A549 (cell line): ENCODE data around the gene CNR1. TPM values are rescaled to one million over a fixed set of nuclear protein-coding genes. Genes with fewer than 3 reads are reported as not detected.

Experiments used
- ATAC-seq, 2 experiments: fragments of 200-7000 bp in 1 of 2; fragments of >200 bp in 1 of 2; cut with Nextera tagmentation in 1 of 2; cut with Tn5 transposase in 1 of 2; 3 replicates each; pipeline versions ENCODE4 v1.8.0 to v1.9.1; 2018 to 2020; ENCODE audit warnings: mild to moderate bottlenecking in 1 of 2, moderate library complexity in 1 of 2
- CTCF ChIA-PET: fragments of 300-600 bp; sonication (Branson Sonifier 250); formaldehyde crosslinking; extraction: SDS; loops from one replicate; lab custom pipeline; 2021; ENCODE audit warnings: antibody characterized with exemption, inconsistent platforms; lab: Yijun Ruan, JAX
- POLR2A ChIA-PET: fragments of 350-600 bp; formaldehyde crosslinking; extraction: SDS; loops from one replicate; lab custom pipeline; 2021; ENCODE audit warnings: antibody characterized with exemption, inconsistent platforms; lab: Yijun Ruan, JAX
- DNase-seq, 2 experiments: peaks; one replicate each; pipeline versions ENCODE4 v3.0.0 to v3.0.0-alpha.2; 2011 to 2016; ENCODE audit warnings: low read depth in 1 of 2, low spot score in 1 of 2
- FAIRE-seq: peaks from 2 replicates; lab custom pipeline; 2011; peaks lifted over from hg19 to GRCh38; lab: Jason Lieb, UNC
- H3K27ac ChIP-seq, 2 experiments: fragments of >200 bp; sonication (Bioruptor Twin); formaldehyde crosslinking; 3 replicates each; pipeline ENCODE4 v1.5.1; 2016 to 2017
- H3K4me1 ChIP-seq: fragments of >200 bp; sonication (Bioruptor Twin); formaldehyde crosslinking; 3 replicates; pipeline ENCODE4 v1.6.1; 2016
- H3K4me2 ChIP-seq: fragments of >200 bp; sonication (Bioruptor Twin); formaldehyde crosslinking; 3 replicates; pipeline ENCODE4 v1.6.1; 2016
- H3K4me3 ChIP-seq: fragments of >200 bp; sonication (Bioruptor Twin); formaldehyde crosslinking; 3 replicates; pipeline ENCODE4 v1.5.1; 2016
- H3K9me3 ChIP-seq: fragments of >200 bp; sonication (Bioruptor Twin); formaldehyde crosslinking; 3 replicates; pipeline ENCODE4 v1.6.1; 2016
- BCL3 ChIP-seq: fragments of >200 bp; sonication (Bioruptor Twin); formaldehyde crosslinking; IDR thresholded peaks from 3 replicates; pipeline ENCODE4 v1.6.1; 2016
- BHLHE40 ChIP-seq: IDR thresholded peaks from 2 replicates; pipeline ENCODE4 v1.6.1; 2012; ENCODE audit warnings: low read depth, low read length, inconsistent platforms
- CBX2 ChIP-seq: fragments of 200-600 bp; sonication (generic); IDR thresholded peaks from 2 replicates; pipeline ENCODE4 v1.6.1; 2016; ENCODE audit warnings: low read depth, mild to moderate bottlenecking, borderline replicate concordance
- CBX8 ChIP-seq: fragments of 200-600 bp; sonication (generic); IDR thresholded peaks from 2 replicates; pipeline ENCODE4 v1.6.1; 2016
- CEBPB ChIP-seq, 2 experiments: fragments of >200 bp in 1 of 2; sonication (Bioruptor Twin) in 1 of 2; formaldehyde crosslinking in 1 of 2; IDR thresholded peaks; 2 replicates each; pipeline ENCODE4 v1.6.1; 2012 to 2016
- CHD2 ChIP-seq: fragments of 150-350 bp; IDR thresholded peaks from 2 replicates; pipeline ENCODE4 v1.6.1; 2014; ENCODE audit warnings: low read length; ENCODE audit not compliant: partially characterized antibody
- EHMT2 ChIP-seq: fragments of 200-600 bp; sonication (generic); IDR thresholded peaks from 2 replicates; pipeline ENCODE4 v1.6.1; 2016; ENCODE audit warnings: antibody characterized with exemption, low read depth, mild to moderate bottlenecking, moderate library complexity
- FOXS1 ChIP-seq: fragments of 250-450 bp; sonication (Bioruptor Pico); IDR thresholded peaks from 2 replicates; pipeline ENCODE4 v1.5.0; 2020; ENCODE audit warnings: mild to moderate bottlenecking, moderate library complexity
- GATA3 ChIP-seq: IDR thresholded peaks from 2 replicates; pipeline ENCODE4 v1.6.1; 2012; ENCODE audit warnings: borderline replicate concordance
- HEYL ChIP-seq: fragments of 250-450 bp; sonication (Bioruptor Pico); IDR thresholded peaks from 2 replicates; pipeline ENCODE4 v1.8.0; 2021; ENCODE audit warnings: mild to moderate bottlenecking, moderate library complexity
- HMGXB4 ChIP-seq: fragments of 250-450 bp; sonication (Bioruptor Pico); IDR thresholded peaks from 2 replicates; pipeline ENCODE4 v1.5.0; 2021; ENCODE audit warnings: mild to moderate bottlenecking, moderate library complexity, borderline replicate concordance
- HOXB5 ChIP-seq: fragments of 250-450 bp; sonication (Bioruptor Pico); IDR thresholded peaks from 2 replicates; pipeline ENCODE4 v1.5.0; 2020; ENCODE audit warnings: mild to moderate bottlenecking, moderate library complexity
- JUNB ChIP-seq: fragments of >200 bp; sonication (Bioruptor Twin); formaldehyde crosslinking; IDR thresholded peaks from 2 replicates; pipeline ENCODE4 v1.6.1; 2016
- MAFK ChIP-seq: fragments of 450-650 bp; IDR thresholded peaks from 2 replicates; pipeline ENCODE4 v1.6.1; 2014; ENCODE audit not compliant: partially characterized antibody
- MAX ChIP-seq: IDR thresholded peaks from 2 replicates; pipeline ENCODE4 v1.6.1; 2012
- PBX3 ChIP-seq: IDR thresholded peaks from 2 replicates; pipeline ENCODE4 v1.6.1; 2012
- POLR2AphosphoS2 ChIP-seq: conservative IDR thresholded peaks from 2 replicates; pipeline ENCODE4 v1.6.1; 2012; ENCODE audit warnings: low read length, improper control_type of control experiment, inconsistent platforms
- RCOR1 ChIP-seq: fragments of 150-350 bp; IDR thresholded peaks from 2 replicates; pipeline ENCODE4 v1.6.1; 2014; ENCODE audit warnings: antibody characterized with exemption, low read length, low read depth
- REST ChIP-seq: fragments of 200-600 bp; sonication (generic); IDR thresholded peaks from 2 replicates; pipeline ENCODE4 v1.6.1; 2016; ENCODE audit warnings: antibody characterized with exemption, mild to moderate bottlenecking, moderate library complexity
- RNF2 ChIP-seq: fragments of 200-600 bp; sonication (generic); IDR thresholded peaks from 2 replicates; pipeline ENCODE4 v1.6.1; 2016; ENCODE audit warnings: low read depth, mild to moderate bottlenecking, antibody characterized with exemption, moderate library complexity, borderline replicate concordance
- SMC3 ChIP-seq: fragments of >200 bp; sonication (Bioruptor Twin); formaldehyde crosslinking; IDR thresholded peaks from 3 replicates; pipeline ENCODE4 v1.6.1; 2018; ENCODE audit warnings: inconsistent platforms
- TFCP2L1 ChIP-seq: fragments of 250-450 bp; sonication (Bioruptor Pico); IDR thresholded peaks from 2 replicates; pipeline ENCODE4 v1.5.0; 2021; ENCODE audit warnings: mild to moderate bottlenecking
- ZC3H11A ChIP-seq: fragments of 450-650 bp; IDR thresholded peaks from 2 replicates; pipeline ENCODE4 v1.6.1; 2014; ENCODE audit warnings: antibody characterized with exemption, mild to moderate bottlenecking
- ZFP36 ChIP-seq: fragments of 450-650 bp; IDR thresholded peaks from 2 replicates; pipeline ENCODE4 v1.6.1; 2014; ENCODE audit warnings: borderline replicate concordance; ENCODE audit not compliant: partially characterized antibody
- ZNF302 ChIP-seq: fragments of 250-450 bp; sonication (Bioruptor Pico); IDR thresholded peaks from 2 replicates; pipeline ENCODE4 v1.9.0; 2021; ENCODE audit warnings: inconsistent platforms, mild to moderate bottlenecking, moderate library complexity
- WGBS: methylation state at CpG from one replicate; pipeline ENCODE4 v1.1.6; 2017; ENCODE audit errors: missing lambda C conversion rate; 5-methylcytosine and 5-hydroxymethylcytosine counted together
- polyA plus RNA-seq, 4 experiments: library from polyadenylated mRNA; depleted of rRNA in 3 of 4; stranded (reverse); fragments of >200 nt; fragmentation: RNase III in 1 of 4; extraction: RNeasy Plus Mini Kit Qiagen cat#74134 plus additional on column Dnase treatment in 1 of 4; gene quantifications; 2 replicates in 3 of 4; 3 replicates in 1 of 4; pipeline ENCODE4 v1.2.3, GENCODE V29; 2011 to 2017

The CNR1 gene
- polyA plus RNA-seq, 2 of the 4 experiments (the other 2 are of a cell fraction), result 0.06 to 0.72 TPM

GRCh38 chr6:88163616-88164015, 2.5 kb downstream of the CNR1 start:
- no peak for FAIRE-seq

GRCh38 chr6:88161940-88162339, 4.2 kb downstream of the CNR1 start:
- POLR2A ChIA-PET, result no interaction called here
- WGBS, result 39% methylated on average over 4 of the region's 4 CpGs
- DNase-seq (no peak), FAIRE-seq (no peak)
- H3K9me3 ChIP-seq, result no peaks in the 10 kb centered on the region
- no peak overlapping the region for H3K4me2 ChIP-seq
- no peak overlapping the region for H3K27ac ChIP-seq
- H3K4me1 ChIP-seq, result peaks cover 6% of the 10 kb centered on the region; the same call in 1 of the 3 replicates
- TF ChIP-seq RCOR1 (no peak), HEYL (CRISPR knock-in tag) (no peak), MAFK (no peak), MAX (no peak), HOXB5 (CRISPR knock-in tag) (no peak), SMC3 (no peak), ZFP36 (no peak), RNF2 (no peak), ZNF302 (CRISPR knock-in tag) (no peak), HMGXB4 (CRISPR knock-in tag) (no peak), REST (no peak), CBX8 (no peak), JUNB (no peak), CEBPB (IDR thresholded peaks at IDR 0.05) (no peak), FOXS1 (CRISPR knock-in tag) (no peak), TFCP2L1 (CRISPR knock-in tag) (no peak), EHMT2 (no peak), POLR2AphosphoS2 (no peak), ZC3H11A (no peak)
- TF ChIP-seq, all 56 proteins: peak for 0
- CTCF ChIA-PET, result no interaction called here
- no peak for ATAC-seq
- H3K4me3 ChIP-seq, result no peak overlapping the region

More at GRCh38 chr6:88163616-88164015, 2.5 kb downstream of the CNR1 start:
- DNase-seq, result no peak
- Histone ChIP-seq H3K4me2 (no peak overlapping the region), H3K9me3 (no peaks in the 10 kb centered on the region), H3K4me3 (no peak overlapping the region), H3K4me1 (peaks cover 6% of the 10 kb centered on the region; the same call in 1 of the 3 replicates), H3K27ac (no peak overlapping the region)
- POLR2A ChIA-PET, result interaction anchor here (0.7 kb wide), 1 partner anchor 1448 kb away, joined by 3 read pairs; no protein-coding TSS in a partner anchor
- WGBS, result 17% methylated on average over 1 of the region's 1 CpG
- CTCF ChIA-PET, result no interaction called here
- ATAC-seq, result no peak
- TF ChIP-seq TFCP2L1 (CRISPR knock-in tag) (no peak), CHD2 (no peak), EHMT2 (no peak), BCL3 (no peak), GATA3 (no peak), PBX3 (no peak), CBX2 (no peak), BHLHE40 (no peak), ZNF302 (CRISPR knock-in tag) (no peak), FOXS1 (CRISPR knock-in tag) (no peak)
- TF ChIP-seq, all 56 proteins: peak for 0
